ENCODE data around the gene ITCH. TPM values are rescaled to one million over a fixed set of nuclear protein-coding genes. Genes with fewer than 3 reads are reported as not detected.
"Not testable (repeated sequence)": the region's sequence is repeated elsewhere in the genome, so short reads cannot be mapped to it uniquely, and the experiment has no call there.

Gene ITCH
- total and polyA plus RNA-seq, 9 donors, result 14.0 to 65.8 (median 50.8) TPM

DNA sequence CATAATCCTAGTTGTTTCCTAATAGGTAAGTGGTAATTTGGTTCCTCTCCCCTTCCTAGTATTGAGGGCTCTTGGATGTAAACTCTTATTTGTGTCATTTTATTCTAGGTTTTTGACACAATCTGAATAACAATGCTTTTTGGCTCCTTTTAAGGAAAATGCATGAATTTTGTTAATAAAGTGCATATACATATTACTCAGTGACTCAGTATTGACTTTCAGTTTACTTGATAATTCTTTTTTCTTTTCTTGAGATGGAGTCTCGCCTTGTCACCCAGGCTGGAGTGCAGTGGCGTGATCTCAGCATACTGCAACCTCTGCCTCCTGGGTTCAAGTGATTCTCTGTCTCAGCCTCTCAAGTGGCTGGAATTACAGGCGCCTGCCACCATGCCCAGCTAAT is 19.1 kb downstream of the ITCH start:
- Histone ChIP-seq H3K9me3 (no peaks in the 10 kb centered on the region), H3K4me1 (ENCODE audit: insufficient read depth) (peaks cover 4% of the 10 kb centered on the region), H3K36me3 (no peaks in the 10 kb centered on the region), H3K27ac (no peak overlapping the region), H3K4me3 (no peak overlapping the region), H3K27me3 (no peaks in the 10 kb centered on the region)
- DNase-seq, result no peak
- 94 to 99% (median 97%) methylated on average over 3 of the region's 3 CpGs for WGBS, 3 donors
- TF ChIP-seq, protein P1, sequence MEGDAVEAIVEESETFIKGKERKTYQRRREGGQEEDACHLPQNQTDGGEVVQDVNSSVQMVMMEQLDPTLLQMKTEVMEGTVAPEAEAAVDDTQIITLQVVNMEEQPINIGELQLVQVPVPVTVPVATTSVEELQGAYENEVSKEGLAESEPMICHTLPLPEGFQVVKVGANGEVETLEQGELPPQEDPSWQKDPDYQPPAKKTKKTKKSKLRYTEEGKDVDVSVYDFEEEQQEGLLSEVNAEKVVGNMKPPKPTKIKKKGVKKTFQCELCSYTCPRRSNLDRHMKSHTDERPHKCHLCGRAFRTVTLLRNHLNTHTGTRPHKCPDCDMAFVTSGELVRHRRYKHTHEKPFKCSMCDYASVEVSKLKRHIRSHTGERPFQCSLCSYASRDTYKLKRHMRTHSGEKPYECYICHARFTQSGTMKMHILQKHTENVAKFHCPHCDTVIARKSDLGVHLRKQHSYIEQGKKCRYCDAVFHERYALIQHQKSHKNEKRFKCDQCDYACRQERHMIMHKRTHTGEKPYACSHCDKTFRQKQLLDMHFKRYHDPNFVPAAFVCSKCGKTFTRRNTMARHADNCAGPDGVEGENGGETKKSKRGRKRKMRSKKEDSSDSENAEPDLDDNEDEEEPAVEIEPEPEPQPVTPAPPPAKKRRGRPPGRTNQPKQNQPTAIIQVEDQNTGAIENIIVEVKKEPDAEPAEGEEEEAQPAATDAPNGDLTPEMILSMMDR (IDR thresholded peaks at IDR 0.05), result no peak
- TF ChIP-seq POLR2A (IDR thresholded peaks at IDR 0.05), result no peak
- intact Hi-C loops (cut with DNase I), result no loop called here

DNA sequence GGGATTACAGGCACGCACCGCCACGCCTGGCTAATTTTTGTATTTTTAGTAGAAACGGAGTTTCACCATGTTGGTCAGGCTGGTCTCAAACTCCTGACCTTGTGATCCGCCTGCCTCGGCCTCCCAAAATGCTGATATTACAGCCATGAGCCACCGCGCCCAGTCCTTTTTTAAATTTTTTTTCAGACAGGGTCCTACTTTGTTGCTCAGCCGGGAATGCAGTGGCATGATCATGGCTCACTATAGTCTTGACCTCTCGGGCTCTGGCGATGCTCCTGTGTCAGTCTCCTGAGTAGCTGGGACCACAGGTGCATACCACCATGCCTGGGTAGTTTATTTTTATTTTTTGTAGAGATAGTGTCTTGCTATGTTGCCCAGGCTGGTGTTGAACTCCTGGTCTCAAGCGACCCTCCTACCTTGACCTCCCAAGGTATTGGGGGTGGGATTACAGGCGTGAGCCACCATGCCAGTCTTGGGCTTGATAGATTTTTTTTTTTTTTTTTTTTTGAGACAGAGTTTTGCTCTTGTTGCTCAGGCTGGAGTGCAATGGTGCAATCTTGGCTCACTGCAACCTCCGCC is 19.9 kb downstream of the ITCH start:
- H3K36me3 ChIP-seq; H3K27me3 ChIP-seq; intact Hi-C loops (cut with DNase I); H3K27ac ChIP-seq; DNase-seq; H3K4me3 ChIP-seq; H3K4me1 ChIP-seq (ENCODE audit: insufficient read depth); H3K9me3 ChIP-seq: not testable (repeated sequence)
- 96 to 98% (median 96%) methylated on average over 14 of the region's 14 CpGs for WGBS, 3 donors

DNA sequence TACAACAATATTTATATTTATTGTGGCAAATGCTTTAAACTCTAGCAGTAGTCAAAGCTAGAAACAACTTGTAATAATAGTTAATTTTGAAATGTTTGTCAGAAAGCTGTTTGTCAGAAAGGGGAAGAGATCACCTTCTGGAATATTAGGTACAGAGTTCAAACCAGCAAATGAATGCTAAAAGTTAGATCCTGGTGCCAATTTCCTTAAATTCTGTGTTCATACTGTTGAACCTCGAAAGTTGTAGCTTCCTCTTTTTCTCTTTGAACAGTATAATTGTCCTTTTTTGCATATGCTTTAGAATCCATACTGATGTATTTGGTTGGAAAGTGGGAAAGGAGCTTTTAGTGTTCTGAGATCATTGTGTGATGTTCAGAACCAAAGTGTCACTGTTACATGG is 22.4 kb downstream of the ITCH start:
- H3K4me3 ChIP-seq, result no peak overlapping the region
- no peak overlapping the region for H3K27ac ChIP-seq
- intact Hi-C loops (cut with DNase I), result no loop called here
- 71 to 77% (median 73%) methylated on average over 1 of the region's 1 CpG for WGBS, 3 donors
- H3K36me3 ChIP-seq, result no peaks in the 10 kb centered on the region
- no peaks in the 10 kb centered on the region for H3K27me3 ChIP-seq
- no peaks in the 10 kb centered on the region for H3K9me3 ChIP-seq
- peaks cover 6% of the 10 kb centered on the region for H3K4me1 ChIP-seq (ENCODE audit: insufficient read depth)
- TF ChIP-seq POLR2A (IDR thresholded peaks at IDR 0.05) (no peak), EP300 (IDR thresholded peaks at IDR 0.05) (no peak)
- TF ChIP-seq, protein P1 (IDR thresholded peaks at IDR 0.05), result no peak
- DNase-seq, result no peak

DNA sequence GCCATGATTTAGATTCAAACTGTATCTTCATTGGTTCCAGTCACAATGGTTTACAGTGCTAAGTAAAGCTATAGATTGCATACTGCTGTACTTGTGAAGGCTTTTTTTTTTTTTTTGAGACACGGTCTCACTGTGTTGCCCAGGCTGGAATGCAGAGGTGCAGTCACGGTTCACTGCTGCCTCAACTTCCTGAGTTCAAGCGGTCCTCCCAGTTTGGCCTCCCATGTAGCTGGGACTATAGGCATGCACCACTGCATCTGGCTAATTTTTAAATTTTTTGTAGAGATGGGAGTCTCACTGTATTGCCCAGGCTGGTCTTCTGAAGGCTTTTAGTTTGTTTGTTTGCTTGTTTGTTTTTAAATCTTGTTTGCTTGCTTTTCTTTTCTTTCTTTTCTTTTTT is 24.9 kb downstream of the ITCH start:
- WGBS, 3 donors, result 86 to 93% (median 90%) methylated on average over 3 of the region's 3 CpGs
- TF ChIP-seq EP300 (IDR thresholded peaks at IDR 0.05) (no peak), POLR2A (IDR thresholded peaks at IDR 0.05) (no peak)
- TF ChIP-seq, protein P1 (IDR thresholded peaks at IDR 0.05), result no peak
- no peaks in the 10 kb centered on the region for H3K36me3 ChIP-seq
- no peak for DNase-seq
- H3K4me1 ChIP-seq (ENCODE audit: insufficient read depth), result peaks cover 10% of the 10 kb centered on the region
- no peak overlapping the region for H3K27ac ChIP-seq
- no peaks in the 10 kb centered on the region for H3K27me3 ChIP-seq
- no peak overlapping the region for H3K4me3 ChIP-seq
- intact Hi-C loops (cut with DNase I), result no loop called here
- no peaks in the 10 kb centered on the region for H3K9me3 ChIP-seq

DNA sequence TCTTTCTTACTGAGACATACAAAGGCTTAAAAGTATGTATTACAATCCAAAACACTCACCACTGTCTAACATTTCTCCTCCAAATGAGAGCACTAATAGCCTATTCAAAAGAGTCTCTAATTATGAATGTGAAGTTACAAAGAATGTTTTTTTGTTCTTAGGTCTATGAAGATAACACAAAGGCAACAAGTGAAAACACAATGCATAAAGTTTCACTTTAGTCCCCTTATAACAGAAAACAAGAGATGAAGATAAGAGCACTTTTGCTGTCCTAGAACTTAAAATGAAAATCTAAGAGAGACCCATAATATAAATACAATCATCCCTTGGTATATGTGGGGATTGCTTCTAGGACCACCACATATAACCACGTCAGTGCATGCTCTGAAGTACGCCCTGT is 25.6 kb downstream of the ITCH start:
- H3K36me3 ChIP-seq, result no peaks in the 10 kb centered on the region
- no peak overlapping the region for H3K27ac ChIP-seq
- 90 to 97% (median 95%) methylated on average over 2 of the region's 2 CpGs for WGBS, 3 donors
- no peak overlapping the region for H3K4me3 ChIP-seq
- intact Hi-C loops (cut with DNase I), result no loop called here
- H3K4me1 ChIP-seq (ENCODE audit: insufficient read depth), result peaks cover 10% of the 10 kb centered on the region
- H3K27me3 ChIP-seq, result no peaks in the 10 kb centered on the region
- no peaks in the 10 kb centered on the region for H3K9me3 ChIP-seq
- DNase-seq, result no peak
- TF ChIP-seq POLR2A (IDR thresholded peaks at IDR 0.05), result no peak

All from ovary (tissue), 9 donors.